OCI-LY1 (cell line): ENCODE measurements around the gene SLC37A1.

Experiments
- H2AFZ ChIP-seq: fragments of 200-600 bp; sonication (generic), shearing (Covaris generic); 2 replicates; pipeline ENCODE4 v1.6.0; 2014; ENCODE audit warnings: antibody characterized with exemption, mild to moderate bottlenecking, low read length
- H3F3A ChIP-seq: fragments of 200-600 bp; sonication (generic), shearing (Covaris generic); 2 replicates; pipeline ENCODE4 v1.6.0; 2014; ENCODE audit warnings: mild to moderate bottlenecking, antibody characterized with exemption, low read length, moderate library complexity; ENCODE audit not compliant: insufficient read depth
- H3K27ac ChIP-seq: fragments of 200-600 bp; sonication (generic); 2 replicates; pipeline ENCODE4 v1.5.1; 2014; ENCODE audit warnings: low read length, mixed run types, mild to moderate bottlenecking, low read depth; ENCODE audit not compliant: poor library complexity, severe bottlenecking
- H3K27me3 ChIP-seq: fragments of 200-600 bp; sonication (generic); 2 replicates; pipeline ENCODE4 v1.6.0; 2014; ENCODE audit warnings: antibody characterized with exemption, mild to moderate bottlenecking, low read length, moderate library complexity; ENCODE audit not compliant: insufficient read depth
- H3K36me3 ChIP-seq: fragments of 200-600 bp; sonication (generic); 2 replicates; pipeline ENCODE4 v1.6.1; 2014; ENCODE audit warnings: mild to moderate bottlenecking, antibody characterized with exemption, low read length, moderate library complexity, mixed read lengths; ENCODE audit not compliant: insufficient read depth
- H3K4me1 ChIP-seq: fragments of 200-600 bp; sonication (generic); 2 replicates; pipeline ENCODE4 v1.5.1; 2014; ENCODE audit warnings: mild to moderate bottlenecking, low read length, moderate library complexity; ENCODE audit not compliant: insufficient read depth, severe bottlenecking
- H3K4me2 ChIP-seq: fragments of 200-600 bp; sonication (generic), shearing (Covaris generic); 2 replicates; pipeline ENCODE4 v1.6.1; 2014; ENCODE audit warnings: low read length
- H3K4me3 ChIP-seq: fragments of 200-600 bp; sonication (generic); 2 replicates; pipeline ENCODE4 v1.5.1; 2014; ENCODE audit warnings: low read length, low read depth, mild to moderate bottlenecking, mixed read lengths; ENCODE audit not compliant: poor library complexity, severe bottlenecking
- H3K79me2 ChIP-seq: fragments of 200-600 bp; shearing (Covaris generic); 2 replicates; pipeline ENCODE4 v1.6.1; 2016; ENCODE audit warnings: mixed run types, low read length, mixed read lengths; ENCODE audit not compliant: insufficient read depth
- H3K9ac ChIP-seq: fragments of 200-600 bp; sonication (generic), shearing (Covaris generic); 2 replicates; pipeline ENCODE4 v1.6.1; 2014; ENCODE audit warnings: mild to moderate bottlenecking, low read length, mixed read lengths
- H3K9me2 ChIP-seq: fragments of 200-600 bp; sonication (generic), shearing (Covaris generic); 2 replicates; pipeline ENCODE4 v1.6.1; 2014; ENCODE audit warnings: low read depth, mild to moderate bottlenecking, low read length, mixed read lengths
- H3K9me3 ChIP-seq: fragments of 200-600 bp; shearing (Covaris generic); 2 replicates; pipeline ENCODE4 v1.6.1; 2014; ENCODE audit warnings: low read length, mixed read lengths
- H4K20me1 ChIP-seq: fragments of 200-600 bp; sonication (generic), shearing (Covaris generic); 2 replicates; pipeline ENCODE4 v1.6.0; 2016; ENCODE audit warnings: mild to moderate bottlenecking, low read length; ENCODE audit not compliant: insufficient read depth
- EZH2 ChIP-seq: fragments of 200-600 bp; sonication (generic), shearing (Covaris generic); IDR thresholded peaks from 2 replicates; pipeline ENCODE4 v1.8.0; 2017; ENCODE audit warnings: borderline replicate concordance, mixed run types, mild to moderate bottlenecking, antibody characterized with exemption, low read length, moderate library complexity, mixed read lengths
- TF ChIP-seq, protein P1 (sequence below): fragments of 200-600 bp; sonication (generic), shearing (Covaris generic); IDR thresholded peaks from 2 replicates; pipeline ENCODE4 v1.5.1; 2017; ENCODE audit warnings: mild to moderate bottlenecking, antibody characterized with exemption, low read length, moderate library complexity, mixed read lengths

The SLC37A1 gene

GRCh38 chr21:42624095-42624790 lies 110.6 kb downstream of the SLC37A1 start:
- Histone ChIP-seq H3K4me1 (no peaks in the 10 kb centered on the region), H2AFZ (no peak overlapping the region), H3K9me3 (no peaks in the 10 kb centered on the region), H3K4me3 (no peak overlapping the region), H3K27ac (no peak overlapping the region), H4K20me1 (no peaks in the 10 kb centered on the region), H3K4me2 (no peak overlapping the region), H3K36me3 (no peaks in the 10 kb centered on the region), H3K27me3 (no peaks in the 10 kb centered on the region; the same call in none of the 2 replicates), H3K9ac (no peak overlapping the region), H3F3A (no peaks in the 10 kb centered on the region), H3K9me2 (no peaks in the 10 kb centered on the region), H3K79me2 (no peaks in the 10 kb centered on the region)
- TF ChIP-seq EZH2: no peak
- TF ChIP-seq, protein P1, sequence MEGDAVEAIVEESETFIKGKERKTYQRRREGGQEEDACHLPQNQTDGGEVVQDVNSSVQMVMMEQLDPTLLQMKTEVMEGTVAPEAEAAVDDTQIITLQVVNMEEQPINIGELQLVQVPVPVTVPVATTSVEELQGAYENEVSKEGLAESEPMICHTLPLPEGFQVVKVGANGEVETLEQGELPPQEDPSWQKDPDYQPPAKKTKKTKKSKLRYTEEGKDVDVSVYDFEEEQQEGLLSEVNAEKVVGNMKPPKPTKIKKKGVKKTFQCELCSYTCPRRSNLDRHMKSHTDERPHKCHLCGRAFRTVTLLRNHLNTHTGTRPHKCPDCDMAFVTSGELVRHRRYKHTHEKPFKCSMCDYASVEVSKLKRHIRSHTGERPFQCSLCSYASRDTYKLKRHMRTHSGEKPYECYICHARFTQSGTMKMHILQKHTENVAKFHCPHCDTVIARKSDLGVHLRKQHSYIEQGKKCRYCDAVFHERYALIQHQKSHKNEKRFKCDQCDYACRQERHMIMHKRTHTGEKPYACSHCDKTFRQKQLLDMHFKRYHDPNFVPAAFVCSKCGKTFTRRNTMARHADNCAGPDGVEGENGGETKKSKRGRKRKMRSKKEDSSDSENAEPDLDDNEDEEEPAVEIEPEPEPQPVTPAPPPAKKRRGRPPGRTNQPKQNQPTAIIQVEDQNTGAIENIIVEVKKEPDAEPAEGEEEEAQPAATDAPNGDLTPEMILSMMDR: no peak

DNA sequence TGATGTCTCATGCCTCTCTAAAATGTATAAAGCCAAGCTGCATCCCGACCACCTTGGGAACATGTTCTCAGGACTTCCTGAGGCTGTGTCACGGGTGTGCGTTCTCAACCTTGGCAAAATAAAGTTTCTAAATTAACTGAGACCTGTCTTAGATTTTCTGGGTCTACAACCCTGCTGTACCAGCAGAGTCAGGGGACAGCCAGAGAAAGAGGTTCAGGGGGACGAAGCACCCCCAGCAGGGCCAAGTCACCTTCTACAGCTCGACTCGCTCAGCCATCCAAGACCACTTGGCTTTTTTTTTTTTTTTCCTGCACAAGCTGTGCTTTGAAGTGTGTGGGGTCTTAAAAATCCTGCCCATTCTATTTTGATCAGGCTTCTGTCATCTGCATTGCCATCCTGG lies 111.3 kb downstream of the SLC37A1 start:
- Histone ChIP-seq H3K9me3 (no peaks in the 10 kb centered on the region), H3K9me2 (no peaks in the 10 kb centered on the region), H3K36me3 (no peaks in the 10 kb centered on the region), H3F3A (no peaks in the 10 kb centered on the region), H3K9ac (no peak overlapping the region), H3K79me2 (no peaks in the 10 kb centered on the region), H3K4me1 (no peaks in the 10 kb centered on the region), H3K4me3 (no peak overlapping the region), H3K4me2 (no peak overlapping the region), H3K27me3 (no peaks in the 10 kb centered on the region; the same call in none of the 2 replicates), H3K27ac (no peak overlapping the region), H2AFZ (no peak overlapping the region), H4K20me1 (no peaks in the 10 kb centered on the region)
- TF ChIP-seq EZH2: no peak
- TF ChIP-seq, protein P1: no peak

- H3F3A ChIP-seq: no peaks in the 10 kb centered on the region
- no peaks in the 10 kb centered on the region for H3K79me2 ChIP-seq
- H3K9me2 ChIP-seq: no peaks in the 10 kb centered on the region
- H3K4me3 ChIP-seq: no peak overlapping the region
- H3K9ac ChIP-seq: no peak overlapping the region
- no peak overlapping the region for H3K27ac ChIP-seq
- H3K36me3 ChIP-seq: no peaks in the 10 kb centered on the region
- no peak overlapping the region for H2AFZ ChIP-seq
- H3K4me2 ChIP-seq: no peak overlapping the region
- TF ChIP-seq EZH2: no peak
- TF ChIP-seq, protein P1: no peak
- H3K27me3 ChIP-seq: no peaks in the 10 kb centered on the region; the same call in none of the 2 replicates
- H3K9me3 ChIP-seq: no peaks in the 10 kb centered on the region
- H3K4me1 ChIP-seq: no peaks in the 10 kb centered on the region
- no peaks in the 10 kb centered on the region for H4K20me1 ChIP-seq
These were observed 112.5 kb downstream of the SLC37A1 start for GRCh38 chr21:42626171-42626570.
